Measurements from ENCODE around the gene WHRN. TPM values are rescaled to one million over a fixed set of nuclear protein-coding genes. Genes with fewer than 3 reads are reported as not detected.

Gene WHRN
- total RNA-seq, 1 donor from 2014 or later = 6.9 TPM

DNA sequence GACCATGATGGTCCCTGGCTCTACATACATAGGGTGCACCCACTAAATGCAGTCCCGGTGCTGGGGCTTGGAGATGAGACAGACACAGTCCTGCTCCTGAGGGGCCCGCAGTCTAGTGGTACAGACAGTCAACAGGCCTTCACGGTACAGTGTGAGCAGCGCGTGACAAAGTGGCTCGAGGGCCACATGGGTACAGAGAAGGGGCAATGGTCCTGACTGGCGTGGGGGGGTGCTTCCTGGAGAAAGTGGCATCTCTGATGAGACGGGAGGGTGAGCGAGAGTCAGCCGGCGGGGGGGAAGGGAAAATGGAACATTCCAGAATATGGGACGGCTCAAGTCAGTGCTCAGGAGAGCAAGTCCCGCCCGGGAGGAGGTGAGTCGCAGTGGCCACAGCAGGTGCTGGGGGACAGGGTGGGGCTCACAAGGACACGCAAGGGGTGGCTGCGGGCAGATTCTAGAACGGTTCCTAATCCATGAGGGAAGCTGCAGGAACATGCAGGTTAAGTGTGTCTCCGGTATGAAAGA is 38.0 kb downstream of the WHRN start:
- Mint-ChIP-seq H3K4me3 (ENCODE audit: unreplicated experiment) (no peak overlapping the region), H3K36me3 (ENCODE audit: low read depth) (peaks cover 4% of the 10 kb centered on the region), H3K27ac (ENCODE audit: unreplicated experiment) (no peak overlapping the region), H3K9me3 (ENCODE audit: low read depth) (peaks cover 6% of the 10 kb centered on the region), H3K27me3 (ENCODE audit: low read depth) (no peaks in the 10 kb centered on the region), H3K4me1 (ENCODE audit: low read depth) (no peaks in the 10 kb centered on the region)
- no peak for DNase-seq (ENCODE audit: low spot score)
- TF ChIP-seq, protein P1, sequence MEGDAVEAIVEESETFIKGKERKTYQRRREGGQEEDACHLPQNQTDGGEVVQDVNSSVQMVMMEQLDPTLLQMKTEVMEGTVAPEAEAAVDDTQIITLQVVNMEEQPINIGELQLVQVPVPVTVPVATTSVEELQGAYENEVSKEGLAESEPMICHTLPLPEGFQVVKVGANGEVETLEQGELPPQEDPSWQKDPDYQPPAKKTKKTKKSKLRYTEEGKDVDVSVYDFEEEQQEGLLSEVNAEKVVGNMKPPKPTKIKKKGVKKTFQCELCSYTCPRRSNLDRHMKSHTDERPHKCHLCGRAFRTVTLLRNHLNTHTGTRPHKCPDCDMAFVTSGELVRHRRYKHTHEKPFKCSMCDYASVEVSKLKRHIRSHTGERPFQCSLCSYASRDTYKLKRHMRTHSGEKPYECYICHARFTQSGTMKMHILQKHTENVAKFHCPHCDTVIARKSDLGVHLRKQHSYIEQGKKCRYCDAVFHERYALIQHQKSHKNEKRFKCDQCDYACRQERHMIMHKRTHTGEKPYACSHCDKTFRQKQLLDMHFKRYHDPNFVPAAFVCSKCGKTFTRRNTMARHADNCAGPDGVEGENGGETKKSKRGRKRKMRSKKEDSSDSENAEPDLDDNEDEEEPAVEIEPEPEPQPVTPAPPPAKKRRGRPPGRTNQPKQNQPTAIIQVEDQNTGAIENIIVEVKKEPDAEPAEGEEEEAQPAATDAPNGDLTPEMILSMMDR (IDR thresholded peaks at IDR 0.05) = no peak

DNA sequence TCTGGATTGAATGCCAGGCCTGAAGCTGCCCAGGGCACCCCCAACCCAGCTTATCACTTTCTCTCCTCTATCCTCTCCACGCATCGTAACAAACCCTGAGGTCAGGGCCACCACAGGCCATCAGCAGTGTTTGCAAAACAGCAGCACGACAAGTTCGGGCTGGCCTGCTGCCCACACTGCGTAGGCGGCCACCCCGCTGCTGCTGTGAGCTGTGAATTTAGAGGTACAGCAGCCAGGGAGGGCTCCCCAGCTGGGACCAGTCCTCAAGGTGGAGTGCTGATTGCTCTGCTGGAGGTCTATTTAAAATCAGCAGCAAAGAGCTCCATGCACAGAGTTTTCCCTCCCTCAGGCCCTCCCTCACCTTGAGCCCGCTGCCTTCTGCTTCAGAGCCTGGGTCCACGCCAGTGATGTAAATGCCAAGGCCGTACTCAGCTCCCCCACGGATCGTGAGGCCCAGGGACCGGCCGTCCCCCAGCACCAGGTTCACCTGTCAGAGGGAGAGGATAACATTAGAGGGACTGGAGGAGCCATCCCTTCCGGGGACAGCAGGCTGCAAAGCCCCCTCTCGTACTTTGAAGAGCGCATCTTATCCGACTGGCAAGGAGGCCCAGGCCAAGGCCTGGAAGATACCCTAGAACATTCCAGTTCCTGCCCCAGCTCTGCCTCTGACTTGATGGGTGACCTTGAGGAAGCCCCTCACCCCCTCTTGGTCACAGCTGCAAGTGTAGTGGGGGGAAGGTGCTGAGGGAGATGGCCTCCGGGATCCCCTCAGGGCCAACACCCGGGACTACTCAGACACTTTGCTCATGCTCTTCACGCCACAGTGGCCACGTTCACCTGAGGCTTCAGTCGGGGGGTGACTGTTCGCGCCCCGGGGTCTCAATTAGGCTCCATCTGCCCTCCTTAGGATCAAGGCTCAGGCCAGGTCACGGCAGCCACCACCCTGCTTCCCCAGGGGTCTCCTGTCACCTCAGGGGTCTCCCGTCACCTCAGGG is 39.1 kb downstream of the WHRN start:
- H3K27ac Mint-ChIP-seq (ENCODE audit: unreplicated experiment) = no peak overlapping the region
- H3K36me3 Mint-ChIP-seq (ENCODE audit: low read depth) = peaks cover 4% of the 10 kb centered on the region
- no peaks in the 10 kb centered on the region for H3K27me3 Mint-ChIP-seq (ENCODE audit: low read depth)
- no peak for DNase-seq (ENCODE audit: low spot score)
- no peaks in the 10 kb centered on the region for H3K4me1 Mint-ChIP-seq (ENCODE audit: low read depth)
- H3K4me3 Mint-ChIP-seq (ENCODE audit: unreplicated experiment) = no peak overlapping the region
- peaks cover 6% of the 10 kb centered on the region for H3K9me3 Mint-ChIP-seq (ENCODE audit: low read depth)
- TF ChIP-seq, protein P1 (IDR thresholded peaks at IDR 0.05) = no peak

DNA sequence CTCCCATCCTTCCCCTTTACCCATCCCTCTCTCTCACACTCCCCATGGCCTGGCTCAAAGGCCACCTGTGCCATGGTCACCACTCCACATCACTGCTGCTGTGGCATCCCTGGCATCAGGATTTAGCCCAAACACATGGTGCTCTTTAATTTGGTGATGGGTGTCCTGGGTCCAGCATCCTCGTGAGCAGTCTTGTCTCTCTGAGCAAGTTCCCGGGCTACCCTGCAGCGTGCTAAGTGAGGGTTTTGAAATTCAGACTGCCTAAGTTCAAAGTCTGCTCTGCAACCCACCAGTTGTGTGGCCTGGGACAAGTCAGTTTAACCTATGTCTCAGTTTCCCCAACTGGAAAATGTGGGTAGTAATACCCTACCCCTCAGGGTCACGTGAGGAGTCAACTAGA is 39.9 kb downstream of the WHRN start:
- H3K27ac Mint-ChIP-seq (ENCODE audit: unreplicated experiment) = no peak overlapping the region
- H3K4me3 Mint-ChIP-seq (ENCODE audit: unreplicated experiment) = no peak overlapping the region
- H3K27me3 Mint-ChIP-seq (ENCODE audit: low read depth) = no peaks in the 10 kb centered on the region
- H3K4me1 Mint-ChIP-seq (ENCODE audit: low read depth) = no peaks in the 10 kb centered on the region
- no peak for DNase-seq (ENCODE audit: low spot score)
- TF ChIP-seq, protein P1 (IDR thresholded peaks at IDR 0.05) = no peak
- peaks cover 6% of the 10 kb centered on the region for H3K9me3 Mint-ChIP-seq (ENCODE audit: low read depth)
- peaks cover 4% of the 10 kb centered on the region for H3K36me3 Mint-ChIP-seq (ENCODE audit: low read depth)

DNA sequence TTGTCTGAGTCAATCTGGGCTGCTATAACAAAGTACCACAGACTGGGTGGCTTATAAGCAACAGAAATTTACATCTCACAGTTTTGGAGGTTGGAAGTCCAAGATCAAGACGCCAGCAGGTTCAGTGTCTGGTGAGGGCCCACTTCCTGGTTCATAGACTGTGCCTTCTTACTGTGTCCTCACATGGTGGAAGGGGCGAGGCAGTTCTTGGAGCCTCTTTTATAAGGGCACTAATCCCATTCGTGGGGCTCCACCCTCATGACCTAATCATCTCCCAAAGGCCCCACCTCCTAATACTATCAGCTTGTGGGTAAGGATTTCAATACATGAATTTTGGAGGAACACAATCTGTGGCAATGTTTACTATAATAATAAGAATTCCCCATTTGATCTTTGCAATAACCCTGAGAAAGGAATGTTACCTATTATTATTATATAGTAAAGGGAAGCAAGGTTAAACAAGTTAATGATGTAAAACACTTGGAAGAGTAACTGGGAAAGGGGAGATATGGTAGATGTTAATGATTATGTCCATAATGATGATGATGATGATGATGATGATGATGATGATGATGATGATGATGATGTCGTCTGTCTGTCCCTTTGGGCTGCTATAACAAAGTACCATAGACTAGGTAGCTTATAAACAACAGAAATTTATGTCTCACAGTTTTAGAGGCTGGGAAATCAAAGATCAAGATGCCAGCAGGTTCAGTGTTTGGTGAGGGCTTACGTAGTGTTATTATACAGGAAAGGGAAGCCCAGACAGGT is 40.8 kb downstream of the WHRN start:
- Mint-ChIP-seq H3K27ac (ENCODE audit: unreplicated experiment) (no peak overlapping the region), H3K4me1 (ENCODE audit: low read depth) (no peaks in the 10 kb centered on the region)

More for the DNA sequence above, 40.8 kb downstream of the WHRN start:
- DNase-seq (ENCODE audit: low spot score) = no peak
- TF ChIP-seq, protein P1 (IDR thresholded peaks at IDR 0.05) = no peak
- Mint-ChIP-seq H3K4me3 (ENCODE audit: unreplicated experiment) (no peak overlapping the region), H3K9me3 (ENCODE audit: low read depth) (peaks cover 2% of the 10 kb centered on the region), H3K27me3 (ENCODE audit: low read depth) (no peaks in the 10 kb centered on the region), H3K36me3 (ENCODE audit: low read depth) (peaks cover 1% of the 10 kb centered on the region)
